ENCODE data around the gene GSTM5.

DNA sequence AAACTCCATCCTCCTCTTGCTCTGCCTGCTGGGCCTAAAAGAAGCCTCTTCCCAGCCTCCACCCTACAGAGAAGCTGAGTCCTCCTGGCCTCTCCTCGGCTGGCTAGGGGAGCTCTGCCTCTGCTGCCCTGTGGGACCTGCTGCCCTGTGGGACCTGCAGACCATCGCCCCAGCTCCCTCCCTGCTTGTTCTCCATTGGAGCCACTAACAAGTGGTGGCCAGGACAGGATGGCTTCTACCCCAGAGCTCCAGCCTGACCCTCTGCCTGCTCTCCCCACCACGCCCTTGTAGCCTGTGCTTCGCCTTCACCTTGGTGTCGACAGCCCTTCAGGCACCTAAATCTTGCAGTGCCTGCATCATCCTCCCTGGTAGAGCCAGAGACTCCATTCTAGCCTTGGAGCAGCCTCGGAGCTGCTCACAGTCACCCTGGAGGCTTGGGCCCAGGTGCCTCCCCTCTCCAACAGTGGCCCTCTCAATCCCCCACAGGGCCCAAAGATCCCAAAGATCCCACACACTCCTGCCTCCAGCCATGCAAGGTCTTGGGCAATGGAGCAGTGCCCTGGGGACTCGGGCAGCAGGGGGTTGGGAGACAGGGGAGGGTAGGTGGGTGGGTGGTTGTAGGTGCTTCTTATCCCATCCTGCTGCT is 48.7 kb downstream of the GSTM5 start:
- TF ChIP-seq, protein P1, sequence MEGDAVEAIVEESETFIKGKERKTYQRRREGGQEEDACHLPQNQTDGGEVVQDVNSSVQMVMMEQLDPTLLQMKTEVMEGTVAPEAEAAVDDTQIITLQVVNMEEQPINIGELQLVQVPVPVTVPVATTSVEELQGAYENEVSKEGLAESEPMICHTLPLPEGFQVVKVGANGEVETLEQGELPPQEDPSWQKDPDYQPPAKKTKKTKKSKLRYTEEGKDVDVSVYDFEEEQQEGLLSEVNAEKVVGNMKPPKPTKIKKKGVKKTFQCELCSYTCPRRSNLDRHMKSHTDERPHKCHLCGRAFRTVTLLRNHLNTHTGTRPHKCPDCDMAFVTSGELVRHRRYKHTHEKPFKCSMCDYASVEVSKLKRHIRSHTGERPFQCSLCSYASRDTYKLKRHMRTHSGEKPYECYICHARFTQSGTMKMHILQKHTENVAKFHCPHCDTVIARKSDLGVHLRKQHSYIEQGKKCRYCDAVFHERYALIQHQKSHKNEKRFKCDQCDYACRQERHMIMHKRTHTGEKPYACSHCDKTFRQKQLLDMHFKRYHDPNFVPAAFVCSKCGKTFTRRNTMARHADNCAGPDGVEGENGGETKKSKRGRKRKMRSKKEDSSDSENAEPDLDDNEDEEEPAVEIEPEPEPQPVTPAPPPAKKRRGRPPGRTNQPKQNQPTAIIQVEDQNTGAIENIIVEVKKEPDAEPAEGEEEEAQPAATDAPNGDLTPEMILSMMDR (IDR thresholded peaks at IDR 0.05) = no peak
- TF ChIP-seq POLR2A (IDR thresholded peaks at IDR 0.05) = no peak

Measured in Peyer's patch (tissue), 4 donors.